Measurements from ENCODE around the gene DTNBP1.

DTNBP1 gene

GRCh38 chr6:15621203-15622044 is 41.4 kb downstream of the DTNBP1 start:
- H2BK120ac ChIP-seq (ENCODE audit: low read depth, low read length): no peak overlapping the region
- H2AK5ac ChIP-seq (ENCODE audit: low read length): no peak overlapping the region
- no peaks in the 10 kb centered on the region for H3K27me3 ChIP-seq (ENCODE audit: insufficient read depth, low read length, poor library complexity)
- H3K4me1 ChIP-seq (ENCODE audit: control insufficient read depth, low read depth, low read length): peaks cover 3% of the 10 kb centered on the region
- H3K36me3 ChIP-seq (ENCODE audit: control insufficient read depth, insufficient read depth, low read length): no peaks in the 10 kb centered on the region
- no peak overlapping the region for H3K9ac ChIP-seq (ENCODE audit: low read length)
- no peak overlapping the region for H2BK15ac ChIP-seq (replicated peaks; ENCODE audit: low read depth)
- H3K79me1 ChIP-seq (ENCODE audit: low read length): no peaks in the 10 kb centered on the region
- DNase-seq: peak; percentile 76
- H3K4me2 ChIP-seq (ENCODE audit: low read length): no peak overlapping the region
- H4K8ac ChIP-seq (ENCODE audit: low read depth, low read length): no peak overlapping the region
- H3K18ac ChIP-seq (ENCODE audit: low read length): no peak overlapping the region
- H3K4me3 ChIP-seq (ENCODE audit: low read length): no peak overlapping the region
- H3K27ac ChIP-seq (ENCODE audit: low read depth, low read length): peak overlapping the region; percentile 7
- H3K23ac ChIP-seq (ENCODE audit: low read length): no peak overlapping the region
- H4K5ac ChIP-seq (ENCODE audit: low read length): no peak overlapping the region
- peak overlapping the region; percentile 6 for H3K56ac ChIP-seq (ENCODE audit: low read length)
- H3K79me2 ChIP-seq (ENCODE audit: control insufficient read depth, insufficient read depth, low read length): no peaks in the 10 kb centered on the region
- H2BK5ac ChIP-seq (ENCODE audit: low read length): no peak overlapping the region
- no peak overlapping the region for H3K4ac ChIP-seq (ENCODE audit: low read depth, low read length)
- no CpG with 5 or more reads among the region's 6 CpGs for WGBS (ENCODE audit: extremely low coverage, insufficient coverage, low lambda C conversion rate)

GRCh38 chr6:15620611-15621010 is 42.2 kb downstream of the DTNBP1 start:
- Histone ChIP-seq H3K4me2 (ENCODE audit: low read length) (no peak overlapping the region), H3K79me1 (ENCODE audit: low read length) (no peaks in the 10 kb centered on the region), H4K5ac (ENCODE audit: low read length) (no peak overlapping the region), H3K4me1 (ENCODE audit: control insufficient read depth, low read depth, low read length) (peaks cover 3% of the 10 kb centered on the region), H3K18ac (ENCODE audit: low read length) (no peak overlapping the region), H2BK15ac (replicated peaks; ENCODE audit: low read depth) (no peak overlapping the region), H4K8ac (ENCODE audit: low read depth, low read length) (no peak overlapping the region), H3K27ac (ENCODE audit: low read depth, low read length) (no peak overlapping the region), H3K27me3 (ENCODE audit: insufficient read depth, low read length, poor library complexity) (no peaks in the 10 kb centered on the region), H3K9ac (ENCODE audit: low read length) (no peak overlapping the region), H3K23ac (ENCODE audit: low read length) (no peak overlapping the region), H2AK5ac (ENCODE audit: low read length) (no peak overlapping the region), H2BK120ac (ENCODE audit: low read depth, low read length) (no peak overlapping the region), H3K36me3 (ENCODE audit: control insufficient read depth, insufficient read depth, low read length) (no peaks in the 10 kb centered on the region), H3K79me2 (ENCODE audit: control insufficient read depth, insufficient read depth, low read length) (no peaks in the 10 kb centered on the region), H2BK5ac (ENCODE audit: low read length) (no peak overlapping the region), H3K4ac (ENCODE audit: low read depth, low read length) (no peak overlapping the region), H3K56ac (ENCODE audit: low read length) (no peak overlapping the region), H3K4me3 (ENCODE audit: low read length) (no peak overlapping the region)
- no CpG with 5 or more reads among the region's 4 CpGs for WGBS (ENCODE audit: extremely low coverage, insufficient coverage, low lambda C conversion rate)
- DNase-seq: peak; percentile 56

GRCh38 chr6:15619330-15619729 is 43.5 kb downstream of the DTNBP1 start:
- no peak overlapping the region for H4K5ac ChIP-seq (ENCODE audit: low read length)
- no peak overlapping the region for H2BK15ac ChIP-seq (replicated peaks; ENCODE audit: low read depth)
- no peak for DNase-seq
- no peaks in the 10 kb centered on the region for H3K27me3 ChIP-seq (ENCODE audit: insufficient read depth, low read length, poor library complexity)
- H3K23ac ChIP-seq (ENCODE audit: low read length): no peak overlapping the region
- H3K56ac ChIP-seq (ENCODE audit: low read length): no peak overlapping the region
- H3K79me1 ChIP-seq (ENCODE audit: low read length): no peaks in the 10 kb centered on the region
- no peak overlapping the region for H2AK5ac ChIP-seq (ENCODE audit: low read length)
- H3K36me3 ChIP-seq (ENCODE audit: control insufficient read depth, insufficient read depth, low read length): no peaks in the 10 kb centered on the region
- H3K18ac ChIP-seq (ENCODE audit: low read length): no peak overlapping the region
- H3K9ac ChIP-seq (ENCODE audit: low read length): no peak overlapping the region
- H3K4me2 ChIP-seq (ENCODE audit: low read length): no peak overlapping the region
- no peak overlapping the region for H4K8ac ChIP-seq (ENCODE audit: low read depth, low read length)
- H2BK120ac ChIP-seq (ENCODE audit: low read depth, low read length): no peak overlapping the region
- H3K4me1 ChIP-seq (ENCODE audit: control insufficient read depth, low read depth, low read length): peaks cover 3% of the 10 kb centered on the region
- no CpG with 5 or more reads among the region's 1 CpG for WGBS (ENCODE audit: extremely low coverage, insufficient coverage, low lambda C conversion rate)
- no peak overlapping the region for H2BK5ac ChIP-seq (ENCODE audit: low read length)
- no peaks in the 10 kb centered on the region for H3K79me2 ChIP-seq (ENCODE audit: control insufficient read depth, insufficient read depth, low read length)
- no peak overlapping the region for H3K4me3 ChIP-seq (ENCODE audit: low read length)
- no peak overlapping the region for H3K27ac ChIP-seq (ENCODE audit: low read depth, low read length)
- H3K4ac ChIP-seq (ENCODE audit: low read depth, low read length): no peak overlapping the region

GRCh38 chr6:15618685-15619084 is 44.1 kb downstream of the DTNBP1 start:
- Histone ChIP-seq H3K4me1 (ENCODE audit: control insufficient read depth, low read depth, low read length) (peaks cover 3% of the 10 kb centered on the region), H3K27me3 (ENCODE audit: insufficient read depth, low read length, poor library complexity) (no peaks in the 10 kb centered on the region), H3K79me2 (ENCODE audit: control insufficient read depth, insufficient read depth, low read length) (no peaks in the 10 kb centered on the region), H3K4me3 (ENCODE audit: low read length) (no peak overlapping the region), H3K4me2 (ENCODE audit: low read length) (no peak overlapping the region), H2BK120ac (ENCODE audit: low read depth, low read length) (no peak overlapping the region), H3K4ac (ENCODE audit: low read depth, low read length) (no peak overlapping the region), H3K27ac (ENCODE audit: low read depth, low read length) (no peak overlapping the region), H2BK15ac (replicated peaks; ENCODE audit: low read depth) (no peak overlapping the region), H3K36me3 (ENCODE audit: control insufficient read depth, insufficient read depth, low read length) (no peaks in the 10 kb centered on the region), H3K79me1 (ENCODE audit: low read length) (no peaks in the 10 kb centered on the region), H2AK5ac (ENCODE audit: low read length) (no peak overlapping the region), H4K5ac (ENCODE audit: low read length) (no peak overlapping the region), H3K9ac (ENCODE audit: low read length) (no peak overlapping the region), H3K56ac (ENCODE audit: low read length) (no peak overlapping the region), H4K8ac (ENCODE audit: low read depth, low read length) (no peak overlapping the region), H2BK5ac (ENCODE audit: low read length) (no peak overlapping the region), H3K23ac (ENCODE audit: low read length) (no peak overlapping the region), H3K18ac (ENCODE audit: low read length) (no peak overlapping the region)
- no CpG with 5 or more reads among the region's 6 CpGs for WGBS (ENCODE audit: extremely low coverage, insufficient coverage, low lambda C conversion rate)
- DNase-seq: no peak

- Histone ChIP-seq H3K27ac (ENCODE audit: low read depth, low read length) (no peak overlapping the region), H2BK120ac (ENCODE audit: low read depth, low read length) (no peak overlapping the region), H3K79me2 (ENCODE audit: control insufficient read depth, insufficient read depth, low read length) (no peaks in the 10 kb centered on the region), H2BK15ac (replicated peaks; ENCODE audit: low read depth) (no peak overlapping the region), H4K5ac (ENCODE audit: low read length) (no peak overlapping the region), H3K4me2 (ENCODE audit: low read length) (no peak overlapping the region), H3K4me3 (ENCODE audit: low read length) (no peak overlapping the region), H4K8ac (ENCODE audit: low read depth, low read length) (no peak overlapping the region), H2AK5ac (ENCODE audit: low read length) (no peak overlapping the region), H3K56ac (ENCODE audit: low read length) (no peak overlapping the region), H3K27me3 (ENCODE audit: insufficient read depth, low read length, poor library complexity) (no peaks in the 10 kb centered on the region), H3K9ac (ENCODE audit: low read length) (no peak overlapping the region), H2BK5ac (ENCODE audit: low read length) (no peak overlapping the region), H3K4me1 (ENCODE audit: control insufficient read depth, low read depth, low read length) (peaks cover 2% of the 10 kb centered on the region), H3K4ac (ENCODE audit: low read depth, low read length) (no peak overlapping the region), H3K79me1 (ENCODE audit: low read length) (no peaks in the 10 kb centered on the region), H3K18ac (ENCODE audit: low read length) (no peak overlapping the region), H3K23ac (ENCODE audit: low read length) (no peak overlapping the region), H3K36me3 (ENCODE audit: control insufficient read depth, insufficient read depth, low read length) (no peaks in the 10 kb centered on the region)
- DNase-seq: peak; percentile 18
- no CpG with 5 or more reads among the region's 5 CpGs for WGBS (ENCODE audit: extremely low coverage, insufficient coverage, low lambda C conversion rate)
These were observed 46.6 kb downstream of the DTNBP1 start for GRCh38 chr6:15616261-15616660.

- Histone ChIP-seq H3K4me3 (ENCODE audit: low read length) (no peak overlapping the region), H3K4me2 (ENCODE audit: low read length) (no peak overlapping the region), H3K56ac (ENCODE audit: low read length) (no peak overlapping the region), H3K36me3 (ENCODE audit: control insufficient read depth, insufficient read depth, low read length) (no peaks in the 10 kb centered on the region), H3K27me3 (ENCODE audit: insufficient read depth, low read length, poor library complexity) (no peaks in the 10 kb centered on the region), H4K8ac (ENCODE audit: low read depth, low read length) (no peak overlapping the region), H3K27ac (ENCODE audit: low read depth, low read length) (no peak overlapping the region), H3K23ac (ENCODE audit: low read length) (no peak overlapping the region), H2BK15ac (replicated peaks; ENCODE audit: low read depth) (no peak overlapping the region), H3K79me2 (ENCODE audit: control insufficient read depth, insufficient read depth, low read length) (no peaks in the 10 kb centered on the region), H3K18ac (ENCODE audit: low read length) (no peak overlapping the region), H3K79me1 (ENCODE audit: low read length) (no peaks in the 10 kb centered on the region), H2BK120ac (ENCODE audit: low read depth, low read length) (no peak overlapping the region), H4K5ac (ENCODE audit: low read length) (no peak overlapping the region), H3K9ac (ENCODE audit: low read length) (no peak overlapping the region), H3K4ac (ENCODE audit: low read depth, low read length) (no peak overlapping the region), H2AK5ac (ENCODE audit: low read length) (no peak overlapping the region), H3K4me1 (ENCODE audit: control insufficient read depth, low read depth, low read length) (no peaks in the 10 kb centered on the region), H2BK5ac (ENCODE audit: low read length) (no peak overlapping the region)
- 100% methylated on average over 1 of the region's 2 CpGs for WGBS (ENCODE audit: extremely low coverage, insufficient coverage, low lambda C conversion rate)
- peak; percentile 11 for DNase-seq
These were observed 47.0 kb downstream of the DTNBP1 start for GRCh38 chr6:15615802-15616201.

All from mesendoderm (in vitro differentiated cells).